GM19193 (cell line): ENCODE data around the gene FZD4.

Experiments
- POLR2A ChIP-seq: IDR thresholded peaks from 4 replicates; pipeline ENCODE4 v1.6.1; 2011; ENCODE audit not compliant: insufficient read depth, insufficient read length; ENCODE audit errors: extremely low read depth

Gene FZD4

GRCh38 chr11:86904001-86904400 lies 51.2 kb downstream of the FZD4 start:
- TF ChIP-seq POLR2A, result no peak

GRCh38 chr11:86902345-86902744 lies 52.9 kb downstream of the FZD4 start:
- TF ChIP-seq POLR2A, result no peak

- no peak for TF ChIP-seq POLR2A
These were observed 53.6 kb downstream of the FZD4 start for GRCh38 chr11:86901599-86901998.

- TF ChIP-seq POLR2A, result no peak
These were observed 55.0 kb downstream of the FZD4 start for GRCh38 chr11:86900162-86900561.

- no peak for TF ChIP-seq POLR2A
These were observed 56.5 kb downstream of the FZD4 start for GRCh38 chr11:86898689-86899088.

- no peak for TF ChIP-seq POLR2A
These were observed 58.8 kb downstream of the FZD4 start for GRCh38 chr11:86896441-86896841.
